Measurements from ENCODE around the gene JTB. TPM values are rescaled to one million over a fixed set of nuclear protein-coding genes. Genes with fewer than 3 reads are reported as not detected.

Gene JTB
- polyA plus RNA-seq, 2 of the 4 experiments (the other 2 are of a cell fraction): 106 to 162 TPM

GRCh38 chr1:153962088-153963029 lies 15.1 kb downstream of the JTB start:
- ChIA-PET CTCF (interaction anchor here (0.8 to 3.6 kb wide), 7 partner anchors 11 to 39 kb away, joined by 3 to 26 read pairs (median 4); partner anchors contain the start of genes DENND4B, GATAD2B, JTB and RAB13), POLR2A (interaction anchor here (0.7 to 4.0 kb wide), 6 partner anchors 11 to 39 kb away, joined by 3 to 30 read pairs (median 12); partner anchors contain the start of genes DENND4B, GATAD2B, JTB and RAB13)
- Histone ChIP-seq H3K9me3 (no peaks in the 10 kb centered on the region), H3K27ac (peak overlapping the region; percentile 89 to 95), H3K4me1 (peaks cover 32% of the 10 kb centered on the region), H3K4me2 (peak overlapping the region; percentile 84), H3K4me3 (peak overlapping the region; percentile 73)
- no peak for FAIRE-seq
- ATAC-seq: no peak
- TF ChIP-seq FOSL2 (IDR thresholded peaks at IDR 0.05) (no peak), FOSL2 (CRISPR knock-in tag; IDR thresholded peaks at IDR 0.05) (peak; percentile 64; the same call in 1 of the 2 replicates), NR3C1 (IDR thresholded peaks at IDR 0.05) (no peak), POLR2A (IDR thresholded peaks at IDR 0.05; ENCODE audit: low read length) (0 out of 2 replicates have a peak, but pooled peaks have one; percentile 4), PHF8 (IDR thresholded peaks at IDR 0.05; ENCODE audit: borderline replicate concordance, low read depth) (no peak)
- TF ChIP-seq, protein P1, sequence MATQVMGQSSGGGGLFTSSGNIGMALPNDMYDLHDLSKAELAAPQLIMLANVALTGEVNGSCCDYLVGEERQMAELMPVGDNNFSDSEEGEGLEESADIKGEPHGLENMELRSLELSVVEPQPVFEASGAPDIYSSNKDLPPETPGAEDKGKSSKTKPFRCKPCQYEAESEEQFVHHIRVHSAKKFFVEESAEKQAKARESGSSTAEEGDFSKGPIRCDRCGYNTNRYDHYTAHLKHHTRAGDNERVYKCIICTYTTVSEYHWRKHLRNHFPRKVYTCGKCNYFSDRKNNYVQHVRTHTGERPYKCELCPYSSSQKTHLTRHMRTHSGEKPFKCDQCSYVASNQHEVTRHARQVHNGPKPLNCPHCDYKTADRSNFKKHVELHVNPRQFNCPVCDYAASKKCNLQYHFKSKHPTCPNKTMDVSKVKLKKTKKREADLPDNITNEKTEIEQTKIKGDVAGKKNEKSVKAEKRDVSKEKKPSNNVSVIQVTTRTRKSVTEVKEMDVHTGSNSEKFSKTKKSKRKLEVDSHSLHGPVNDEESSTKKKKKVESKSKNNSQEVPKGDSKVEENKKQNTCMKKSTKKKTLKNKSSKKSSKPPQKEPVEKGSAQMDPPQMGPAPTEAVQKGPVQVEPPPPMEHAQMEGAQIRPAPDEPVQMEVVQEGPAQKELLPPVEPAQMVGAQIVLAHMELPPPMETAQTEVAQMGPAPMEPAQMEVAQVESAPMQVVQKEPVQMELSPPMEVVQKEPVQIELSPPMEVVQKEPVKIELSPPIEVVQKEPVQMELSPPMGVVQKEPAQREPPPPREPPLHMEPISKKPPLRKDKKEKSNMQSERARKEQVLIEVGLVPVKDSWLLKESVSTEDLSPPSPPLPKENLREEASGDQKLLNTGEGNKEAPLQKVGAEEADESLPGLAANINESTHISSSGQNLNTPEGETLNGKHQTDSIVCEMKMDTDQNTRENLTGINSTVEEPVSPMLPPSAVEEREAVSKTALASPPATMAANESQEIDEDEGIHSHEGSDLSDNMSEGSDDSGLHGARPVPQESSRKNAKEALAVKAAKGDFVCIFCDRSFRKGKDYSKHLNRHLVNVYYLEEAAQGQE (IDR thresholded peaks at IDR 0.05): no peak
- TF ChIP-seq, protein P2, sequence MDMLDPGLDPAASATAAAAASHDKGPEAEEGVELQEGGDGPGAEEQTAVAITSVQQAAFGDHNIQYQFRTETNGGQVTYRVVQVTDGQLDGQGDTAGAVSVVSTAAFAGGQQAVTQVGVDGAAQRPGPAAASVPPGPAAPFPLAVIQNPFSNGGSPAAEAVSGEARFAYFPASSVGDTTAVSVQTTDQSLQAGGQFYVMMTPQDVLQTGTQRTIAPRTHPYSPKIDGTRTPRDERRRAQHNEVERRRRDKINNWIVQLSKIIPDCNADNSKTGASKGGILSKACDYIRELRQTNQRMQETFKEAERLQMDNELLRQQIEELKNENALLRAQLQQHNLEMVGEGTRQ (IDR thresholded peaks at IDR 0.05): 0 out of 2 replicates have a peak, but pooled peaks have one; percentile 40
- peak in 1 of 2 experiments; percentile 39 for DNase-seq (ENCODE audit: low read depth in 1 of 2, low spot score in 1 of 2)
- WGBS (ENCODE audit: missing lambda C conversion rate): 66% methylated on average over 16 of the region's 16 CpGs

- ChIA-PET POLR2A (interaction anchor here (4.0 kb wide), 1 partner anchor 29 kb away, joined by 30 read pairs; the partner anchor contains the start of gene RPS27), CTCF (interaction anchor here (1.0 to 3.6 kb wide), 3 partner anchors 15 to 164 kb away, joined by 3 to 20 read pairs (median 6); partner anchors contain the start of genes DENND4B and RAB13)
- TF ChIP-seq, protein P3, sequence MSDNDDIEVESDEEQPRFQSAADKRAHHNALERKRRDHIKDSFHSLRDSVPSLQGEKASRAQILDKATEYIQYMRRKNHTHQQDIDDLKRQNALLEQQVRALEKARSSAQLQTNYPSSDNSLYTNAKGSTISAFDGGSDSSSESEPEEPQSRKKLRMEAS (IDR thresholded peaks at IDR 0.05): no peak
- no peak for TF ChIP-seq EHMT2 (IDR thresholded peaks at IDR 0.05; ENCODE audit: low read depth)
- no peak for TF ChIP-seq GATA3 (IDR thresholded peaks at IDR 0.05; ENCODE audit: borderline replicate concordance)
- Histone ChIP-seq H3K27ac (no peak overlapping the region; a peak in 1 of 6 replicates), H3K4me3 (no peak overlapping the region), H3K9me3 (no peaks in the 10 kb centered on the region), H3K4me1 (peaks cover 41% of the 10 kb centered on the region), H3K4me2 (peak overlapping the region; percentile 84)
- DNase-seq (ENCODE audit: low read depth in 1 of 2, low spot score in 1 of 2) (no peak), ATAC-seq (no peak), FAIRE-seq (no peak)
- 84% methylated on average over 4 of the region's 4 CpGs for WGBS (ENCODE audit: missing lambda C conversion rate)
These were observed 16.1 kb downstream of the JTB start for GRCh38 chr1:153961421-153961820.

DNA sequence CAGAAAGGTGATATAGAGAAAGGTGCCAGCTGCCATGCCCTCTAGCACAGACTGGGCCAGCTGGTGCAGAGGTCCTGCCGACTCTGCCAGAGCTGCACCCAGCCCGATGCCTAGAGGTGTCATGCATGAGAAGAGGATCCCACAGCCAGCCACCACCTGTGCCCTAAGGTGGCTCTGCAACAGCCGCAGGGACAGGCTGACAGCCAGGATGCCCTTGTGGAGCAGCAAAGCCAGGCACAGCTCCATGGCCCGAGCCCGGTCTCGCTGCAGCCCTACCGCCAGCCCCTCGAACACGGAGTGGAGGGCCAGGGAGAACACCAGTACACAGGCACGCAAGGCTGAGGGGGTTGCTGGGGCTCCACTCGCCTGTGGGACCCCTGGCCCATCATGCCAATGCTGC lies 17.3 kb downstream of the JTB start:
- 98% methylated on average over 9 of the region's 11 CpGs for WGBS (ENCODE audit: missing lambda C conversion rate)
- Histone ChIP-seq H3K4me1 (peaks cover 37% of the 10 kb centered on the region), H3K4me3 (no peak overlapping the region), H3K4me2 (no peak overlapping the region), H3K9me3 (no peaks in the 10 kb centered on the region), H3K27ac (no peak overlapping the region)
- CTCF ChIA-PET: interaction anchor here (1.4 to 7.5 kb wide), 3 partner anchors 14 to 26 kb away, joined by 6 to 75 read pairs (median 20); partner anchors contain the start of genes DENND4B and RAB13
- FAIRE-seq (no peak), DNase-seq (ENCODE audit: low read depth in 1 of 2, low spot score in 1 of 2) (no peak), ATAC-seq (no peak)
- TF ChIP-seq RARB (CRISPR knock-in tag; IDR thresholded peaks at IDR 0.05) (no peak), EP300 (IDR thresholded peaks at IDR 0.05) (no peak), NFE2L2 (conservative IDR thresholded peaks at IDR 0.05; ENCODE audit: low read length) (no peak), BHLHE40 (IDR thresholded peaks at IDR 0.05; ENCODE audit: low read depth, low read length) (no peak), EHF (CRISPR knock-in tag; IDR thresholded peaks at IDR 0.05) (no peak), KDM5A (IDR thresholded peaks at IDR 0.05) (no peak)
- POLR2A ChIA-PET: no interaction called here
